PFSK-1 (cell line): ENCODE results near the gene GINS2.

Experiments
- FOXP2 ChIP-seq: optimal IDR thresholded peaks from 2 replicates; pipeline ENCODE3; 2011; ENCODE audit warnings: borderline replicate concordance, control low read depth, inconsistent platforms; ENCODE audit not compliant: insufficient read depth; ENCODE audit errors: extremely low read length, extremely low read depth
- POLR2AphosphoS5 ChIP-seq: IDR thresholded peaks from 2 replicates; pipeline ENCODE4 v1.6.1; 2012; ENCODE audit warnings: low read depth, mild to moderate bottlenecking, control low read depth, low read length, moderate library complexity
- REST ChIP-seq, 2 experiments: IDR thresholded peaks; 2 replicates each; pipeline versions ENCODE4 v1.6.1 to v1.8.0; 2011 to 2012; ENCODE audit warnings: low read depth in 2 of 2, low read length in 2 of 2, control low read depth in 1 of 2, inconsistent platforms in 1 of 2, mild to moderate bottlenecking in 1 of 2, moderate library complexity in 1 of 2; ENCODE audit not compliant: insufficient read depth in 1 of 2
- SIN3A ChIP-seq: IDR thresholded peaks from 2 replicates; pipeline ENCODE4 v1.6.1; 2012; ENCODE audit warnings: mild to moderate bottlenecking, low read length, moderate library complexity, borderline replicate concordance; ENCODE audit not compliant: insufficient read depth
- TAF1 ChIP-seq: IDR thresholded peaks from 2 replicates; pipeline ENCODE4 v1.6.1; 2012; ENCODE audit warnings: low read length, control low read depth, borderline replicate concordance; ENCODE audit not compliant: insufficient read depth

The GINS2 gene

GRCh38 chr16:85717393-85718152 lies 28.8 kb upstream of the GINS2 start:
- TF ChIP-seq POLR2AphosphoS5 (no peak), SIN3A (no peak), REST (IDR thresholded peaks at IDR 0.05; ENCODE audit: insufficient read depth in 1 of 2, low read depth in 2 of 2, low read length in 2 of 2) (no peak), TAF1 (no peak), FOXP2 (no peak)

- TF ChIP-seq FOXP2, result no peak
- TF ChIP-seq REST (IDR thresholded peaks at IDR 0.05; ENCODE audit: insufficient read depth in 1 of 2, low read depth in 2 of 2, low read length in 2 of 2), result no peak
- TF ChIP-seq TAF1, result no peak
- TF ChIP-seq POLR2AphosphoS5, result no peak
- no peak for TF ChIP-seq SIN3A
Observed at GRCh38 chr16:85716680-85717038, 27.9 kb upstream of the GINS2 start.

GRCh38 chr16:85716022-85716679 lies 27.4 kb upstream of the GINS2 start:
- TF ChIP-seq POLR2AphosphoS5 (no peak), FOXP2 (no peak), SIN3A (no peak), REST (IDR thresholded peaks at IDR 0.05; ENCODE audit: insufficient read depth in 1 of 2, low read depth in 2 of 2, low read length in 2 of 2) (no peak), TAF1 (no peak)

GRCh38 chr16:85715169-85716021 lies 26.6 kb upstream of the GINS2 start:
- no peak for TF ChIP-seq REST (IDR thresholded peaks at IDR 0.05; ENCODE audit: insufficient read depth in 1 of 2, low read depth in 2 of 2, low read length in 2 of 2)
- no peak for TF ChIP-seq FOXP2
- no peak for TF ChIP-seq TAF1
- TF ChIP-seq SIN3A, result no peak
- TF ChIP-seq POLR2AphosphoS5, result no peak
